Right atrium auricular region (tissue), 2 donors: Measurements from ENCODE around the gene IBA57. TPM values are rescaled to one million over a fixed set of nuclear protein-coding genes. Genes with fewer than 3 reads are reported as not detected.
"Not testable (repeated sequence)": the region's sequence is repeated elsewhere in the genome, so short reads cannot be mapped to it uniquely, and the experiment has no call there.

Source experiments
- DNase-seq: peaks from one replicate; pipeline ENCODE4 v3.0.0-alpha.2; 2019; ENCODE audit warnings: low spot score
- H3K27ac ChIP-seq, 2 donors: fragments of 200-600 bp; sonication (generic); 1 replicate in 1 of 2; 2 replicates in 1 of 2; pipeline ENCODE4 v1.5.1; 2016 to 2019
- H3K27me3 ChIP-seq, 2 donors: fragments of 200-600 bp; sonication (generic); one replicate each; pipeline versions ENCODE4 v1.5.1 to v1.6.0; 2017 to 2019
- H3K36me3 ChIP-seq: fragments of 200-600 bp; sonication (generic); one replicate; pipeline ENCODE4 v1.5.1; 2016
- H3K4me1 ChIP-seq, 2 donors: fragments of 200-600 bp; sonication (generic); one replicate each; pipeline versions ENCODE4 v1.5.1 to v1.6.0; 2017 to 2019
- H3K4me3 ChIP-seq, 2 donors: fragments of 200-600 bp; sonication (generic); 1 replicate in 1 of 2; 2 replicates in 1 of 2; pipeline ENCODE4 v1.5.1; 2017 to 2019; ENCODE audit warnings: mild to moderate bottlenecking in 1 of 2, moderate library complexity in 1 of 2
- H3K9me3 ChIP-seq, 2 donors: fragments of 200-600 bp; sonication (generic); one replicate each; pipeline ENCODE4 v1.5.1; 2019
- CTCF ChIP-seq, 2 donors: fragments of 200-600 bp; sonication (generic); IDR thresholded peaks; one replicate each; pipeline ENCODE4 v1.5.1; 2019; ENCODE audit warnings: antibody characterized with exemption in 2 of 2
- total RNA-seq, 2 donors: library from RNA; depleted of rRNA; stranded (reverse); fragments of >200 nt; gene quantifications; one replicate each; pipeline ENCODE4 v1.1.0, GENCODE V29; 2016

IBA57 gene
- total RNA-seq, 2 donors from 2014 or later: 6.7 to 7.1 TPM

- H3K9me3 ChIP-seq: peaks cover 0 to 12% of the 10 kb centered on the region in 2 donors
- no peaks in the 10 kb centered on the region for H3K27me3 ChIP-seq
- H3K4me3 ChIP-seq: no peak overlapping the region
- H3K4me1 ChIP-seq: peaks cover 0 to 25% of the 10 kb centered on the region in 2 donors
- peak in 1 of 2 donors; percentile 29 for TF ChIP-seq CTCF (IDR thresholded peaks at IDR 0.05)
- H3K27ac ChIP-seq: peak overlapping the region; percentile 12 to 44
- no peak for DNase-seq
- H3K36me3 ChIP-seq: peaks cover 51% of the 10 kb centered on the region
These were observed 61.6 kb downstream of the IBA57 start for GRCh38 chr1:228226956-228227791.

GRCh38 chr1:228228147-228228546 lies 62.5 kb downstream of the IBA57 start:
- peaks cover 0 to 12% of the 10 kb centered on the region in 2 donors for H3K9me3 ChIP-seq
- H3K27ac ChIP-seq: peak overlapping the region in 1 of 2 donors; percentile 12
- peaks cover 0 to 18% of the 10 kb centered on the region in 2 donors for H3K4me1 ChIP-seq
- not testable (repeated sequence) for H3K4me3 ChIP-seq, H3K27me3 ChIP-seq, DNase-seq
- peaks cover 41% of the 10 kb centered on the region for H3K36me3 ChIP-seq

- Histone ChIP-seq H3K9me3 (peaks cover 0 to 12% of the 10 kb centered on the region in 2 donors), H3K4me3 (no peak overlapping the region), H3K27ac (peak overlapping the region in 1 of 2 donors; percentile 6), H3K36me3 (peaks cover 36% of the 10 kb centered on the region), H3K4me1 (peaks cover 0 to 13% of the 10 kb centered on the region in 2 donors), H3K27me3 (no peaks in the 10 kb centered on the region)
- DNase-seq: no peak
- TF ChIP-seq CTCF (IDR thresholded peaks at IDR 0.05): no peak
These were observed 63.0 kb downstream of the IBA57 start for GRCh38 chr1:228228601-228229074.

- Histone ChIP-seq H3K4me1 (peaks cover 0 to 7% of the 10 kb centered on the region in 2 donors), H3K4me3 (no peak overlapping the region), H3K36me3 (peaks cover 13% of the 10 kb centered on the region), H3K9me3 (no peaks in the 10 kb centered on the region), H3K27me3 (no peaks in the 10 kb centered on the region), H3K27ac (no peak overlapping the region)
- TF ChIP-seq CTCF (IDR thresholded peaks at IDR 0.05): no peak
- DNase-seq: no peak
These were observed 65.6 kb downstream of the IBA57 start for GRCh38 chr1:228231189-228231588.

Other genes with a start within 250 kb of the IBA57 start
- gene WNT9A, start 217.9 kb upstream of the IBA57 start, total RNA-seq: 1 to 10 TPM in 1 of 2 donors, under 1 TPM in 1; 0.78 to 2.2 TPM
- gene WNT3A, start 158.8 kb upstream of the IBA57 start, total RNA-seq: not detected
- 100 to 1,000 TPM; 375 to 422 TPM for gene ARF1, start 83.1 kb upstream of the IBA57 start, total RNA-seq
- gene C1orf35, start 62.5 kb upstream of the IBA57 start, total RNA-seq: 1 to 10 TPM; 4.5 to 4.9 TPM
- 10 to 100 TPM; 76.6 to 81.2 TPM for gene MRPL55, start 56.5 kb upstream of the IBA57 start, total RNA-seq
- gene GUK1, start 25.5 kb upstream of the IBA57 start, total RNA-seq: 100 to 1,000 TPM; 179 to 277 TPM
- gene GJC2, start 15.9 kb upstream of the IBA57 start, total RNA-seq: 1 to 10 TPM in 1 of 2 donors, under 1 TPM in 1; 0.93 to 2.3 TPM
- 100 to 1,000 TPM; 159 to 317 TPM for gene OBSCN, start 42.2 kb downstream of the IBA57 start, total RNA-seq
- 1 to 10 TPM; 5.5 to 9.8 TPM for gene TRIM11, start 241.0 kb downstream of the IBA57 start, total RNA-seq